DMS79 (cell line): Measurements from ENCODE around the gene RTKN2.

ENCODE experiments used
- DNase-seq: peaks from one replicate; lab custom pipeline; 2025; lab: John Stamatoyannopoulos, UW

Gene RTKN2

GRCh38 chr10:62224606-62225005 is 44.0 kb downstream of the RTKN2 start:
- no peak for DNase-seq

- no peak for DNase-seq
These were observed 51.0 kb downstream of the RTKN2 start for GRCh38 chr10:62217683-62218082.

- no peak for DNase-seq
These were observed 54.2 kb downstream of the RTKN2 start for GRCh38 chr10:62214364-62214874.

- DNase-seq: no peak
These were observed 62.8 kb downstream of the RTKN2 start for GRCh38 chr10:62205750-62206399.

GRCh38 chr10:62199584-62199983 is 69.1 kb downstream of the RTKN2 start:
- DNase-seq: no peak

- no peak for DNase-seq
These were observed 72.1 kb downstream of the RTKN2 start for GRCh38 chr10:62196528-62196927.

GRCh38 chr10:62195675-62195926 is 73.0 kb downstream of the RTKN2 start:
- DNase-seq: no peak

GRCh38 chr10:62194924-62195674 is 73.5 kb downstream of the RTKN2 start:
- no peak for DNase-seq

GRCh38 chr10:62193479-62193878 is 75.2 kb downstream of the RTKN2 start:
- DNase-seq: no peak

GRCh38 chr10:62189131-62189530 is 79.5 kb downstream of the RTKN2 start:
- DNase-seq: no peak

- DNase-seq: no peak
These were observed 80.5 kb downstream of the RTKN2 start for GRCh38 chr10:62188021-62188616.

- DNase-seq: no peak
These were observed 81.5 kb downstream of the RTKN2 start for GRCh38 chr10:62186999-62187675.

- DNase-seq: no peak
These were observed 82.5 kb downstream of the RTKN2 start for GRCh38 chr10:62185919-62186692.

- no peak for DNase-seq
These were observed 84.5 kb downstream of the RTKN2 start for GRCh38 chr10:62183857-62184795.

GRCh38 chr10:62183442-62183841 is 85.2 kb downstream of the RTKN2 start:
- no peak for DNase-seq

- no peak for DNase-seq
These were observed 86.0 kb downstream of the RTKN2 start for GRCh38 chr10:62182595-62182994.

- no peak for DNase-seq
These were observed 86.5 kb downstream of the RTKN2 start for GRCh38 chr10:62182171-62182570.

- no peak for DNase-seq
These were observed 88.0 kb downstream of the RTKN2 start for GRCh38 chr10:62180677-62181076.

- DNase-seq: no peak
These were observed 90.1 kb downstream of the RTKN2 start for GRCh38 chr10:62178568-62178967.

GRCh38 chr10:62177111-62177510 is 91.5 kb downstream of the RTKN2 start:
- DNase-seq: no peak

GRCh38 chr10:62175251-62175650 is 93.4 kb downstream of the RTKN2 start:
- no peak for DNase-seq
